ENCODE measurements around the gene CCNB1IP1. TPM values are rescaled to one million over a fixed set of nuclear protein-coding genes. Genes with fewer than 3 reads are reported as not detected.
"Not testable (repeated sequence)": the region's sequence is repeated elsewhere in the genome, so short reads cannot be mapped to it uniquely, and the experiment has no call there.

Gene CCNB1IP1
- total and polyA plus RNA-seq, 8 donors: 2.6 to 104 (median 55.8) TPM

GRCh38 chr14:20343092-20343861, 10.2 kb upstream of the CCNB1IP1 start, which contains the start of gene PARP2:
PARP2 (plus strand) TSS chr14:20343635; CDS start chr14:20343642, 7 bp downstream.
- peaks cover 8 to 35% (median 29%) of the 10 kb centered on the region in 4 donors for H3K36me3 ChIP-seq
- TF ChIP-seq CTCF (IDR thresholded peaks at IDR 0.05) (no peak), EP300 (IDR thresholded peaks at IDR 0.05) (no peak), POLR2A (IDR thresholded peaks at IDR 0.05) (peak in 1 of 4 donors; percentile 49), POLR2AphosphoS5 (IDR thresholded peaks at IDR 0.05) (peak; percentile 96 to 99 (median 98))
- H3K4me1 ChIP-seq: peaks cover 5 to 22% (median 11%) of the 10 kb centered on the region in 4 donors
- H3K9me3 ChIP-seq: no peaks in the 10 kb centered on the region
- no peaks in the 10 kb centered on the region for H3K27me3 ChIP-seq
- H3K4me3 ChIP-seq: peak within 1 kb of the TSS; percentile 58 to 72 (median 66)
- intact Hi-C loops (cut with DNase I; ENCODE audit: low total_unique reads): no loop called here
- DNase-seq: peak; percentile 95 to 99
- peak within 1 kb of the TSS; percentile 86 to 96 (median 91) for H3K27ac ChIP-seq
- 0% methylated on average over 31 to 50 of the region's 50 CpGs for WGBS, 5 donors

DNA sequence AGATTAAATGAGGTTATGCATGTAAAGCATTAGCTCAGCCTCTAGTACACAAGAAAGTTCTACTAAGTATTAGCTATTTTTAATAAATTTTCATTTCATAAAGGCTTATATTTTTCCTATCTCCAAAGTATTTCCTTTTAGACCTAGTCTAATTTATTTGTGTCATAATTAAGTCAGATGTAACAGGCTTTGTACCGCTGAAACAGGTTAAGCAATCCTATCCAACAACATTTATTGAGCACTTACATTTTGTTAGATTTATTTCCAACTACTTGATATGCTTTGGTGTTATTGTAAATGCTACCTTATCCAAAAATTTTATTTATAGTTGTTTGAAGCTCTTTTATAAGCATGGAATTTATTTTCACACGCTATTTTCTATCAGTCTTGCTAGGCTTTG, 8.6 kb upstream of the CCNB1IP1 start:
- WGBS, 5 donors: 62 to 76% (median 68%) methylated on average over 2 of the region's 2 CpGs
- intact Hi-C loops (cut with DNase I; ENCODE audit: low total_unique reads): no loop called here
- peak overlapping the region; percentile 58 to 72 (median 66) for H3K4me3 ChIP-seq

GRCh38 chr14:20341032-20341431, 8.0 kb upstream of the CCNB1IP1 start:
- Histone ChIP-seq H3K36me3 (peaks cover 0 to 13% (median 9%) of the 10 kb centered on the region in 4 donors), H3K4me1 (peaks cover 5 to 22% (median 11%) of the 10 kb centered on the region in 4 donors)
- DNase-seq; H3K9me3 ChIP-seq; H3K4me3 ChIP-seq; intact Hi-C loops (cut with DNase I; ENCODE audit: low total_unique reads); H3K27me3 ChIP-seq; H3K27ac ChIP-seq: not testable (repeated sequence)
- WGBS, 5 donors: 88 to 94% (median 92%) methylated on average over 4 of the region's 4 CpGs

More for the DNA sequence above, 8.6 kb upstream of the CCNB1IP1 start:
- Histone ChIP-seq H3K27ac (peak overlapping the region in 4 of 5 donors; percentile 90 to 96 (median 92)), H3K27me3 (no peaks in the 10 kb centered on the region), H3K36me3 (peaks cover 0 to 19% (median 15%) of the 10 kb centered on the region in 4 donors), H3K4me1 (peaks cover 5 to 22% (median 11%) of the 10 kb centered on the region in 4 donors), H3K9me3 (no peaks in the 10 kb centered on the region)
- TF ChIP-seq POLR2A (IDR thresholded peaks at IDR 0.05) (no peak), EP300 (IDR thresholded peaks at IDR 0.05) (no peak), POLR2AphosphoS5 (IDR thresholded peaks at IDR 0.05) (no peak), CTCF (IDR thresholded peaks at IDR 0.05) (no peak)
- no peak for DNase-seq

GRCh38 chr14:20334017-20334416, 938 bp upstream of the CCNB1IP1 start:
- Histone ChIP-seq H3K27ac (peak overlapping the region in 3 of 5 donors; percentile 88 to 95 (median 92)), H3K4me1 (peaks cover 6 to 38% (median 21%) of the 10 kb centered on the region in 4 donors)
- TF ChIP-seq CTCF (IDR thresholded peaks at IDR 0.05) (no peak), EP300 (IDR thresholded peaks at IDR 0.05) (no peak)

GRCh38 chr14:20333494-20333841, 389 bp upstream of the CCNB1IP1 start:
- Histone ChIP-seq H3K27ac (peak overlapping the region in 4 of 5 donors; percentile 88 to 95 (median 92)), H3K4me3 (peak overlapping the region; percentile 59 to 66 (median 62))
- 4 to 8% (median 7%) methylated on average over 3 of the region's 3 CpGs for WGBS, 5 donors

More at GRCh38 chr14:20334017-20334416, 938 bp upstream of the CCNB1IP1 start:
- no peak for DNase-seq
- intact Hi-C loops (cut with DNase I; ENCODE audit: low total_unique reads): no loop called here
- 67 to 81% (median 73%) methylated on average over 7 of the region's 7 CpGs for WGBS, 5 donors
- H3K4me3 ChIP-seq: no peak overlapping the region
- peaks cover 0 to 3% (median 3%) of the 10 kb centered on the region in 4 donors for H3K36me3 ChIP-seq
- no peaks in the 10 kb centered on the region for H3K9me3 ChIP-seq
- H3K27me3 ChIP-seq: no peaks in the 10 kb centered on the region

More at GRCh38 chr14:20333494-20333841, 389 bp upstream of the CCNB1IP1 start:
- Histone ChIP-seq H3K9me3 (no peaks in the 10 kb centered on the region), H3K36me3 (peaks cover 0 to 9% (median 8%) of the 10 kb centered on the region in 4 donors), H3K27me3 (no peaks in the 10 kb centered on the region), H3K4me1 (peaks cover 6 to 38% (median 21%) of the 10 kb centered on the region in 4 donors)
- no peak for DNase-seq
- TF ChIP-seq EP300 (IDR thresholded peaks at IDR 0.05) (no peak), POLR2A (IDR thresholded peaks at IDR 0.05) (no peak), CTCF (IDR thresholded peaks at IDR 0.05) (no peak), POLR2AphosphoS5 (IDR thresholded peaks at IDR 0.05) (no peak)
- intact Hi-C loops (cut with DNase I; ENCODE audit: low total_unique reads): no loop called here
